Cardiac muscle cell (in vitro differentiated cells and primary cell): Measurements from ENCODE around the gene HOXA3. TPM values are rescaled to one million over a fixed set of nuclear protein-coding genes. Genes with fewer than 3 reads are reported as not detected.

Source experiments
- DNase-seq, 2 donors: peaks; one replicate each; pipeline versions ENCODE4 v3.0.0 to v3.0.0-alpha.2; 2010 to 2017; ENCODE audit warnings: low read depth in 1 of 2, low spot score in 1 of 2
- H3K27ac ChIP-seq: fragments of 200-600 bp; sonication (generic); 2 replicates; pipeline ENCODE4 v1.5.1; 2016
- H3K27me3 ChIP-seq: fragments of 200-600 bp; sonication (generic); 2 replicates; pipeline ENCODE4 v1.6.0; 2016; ENCODE audit warnings: control low read depth
- H3K36me3 ChIP-seq: fragments of 200-600 bp; sonication (generic); 2 replicates; pipeline ENCODE4 v1.5.1; 2016; ENCODE audit warnings: control low read depth
- H3K4me1 ChIP-seq: fragments of 200-600 bp; sonication (generic); 2 replicates; pipeline ENCODE4 v1.8.1; 2017; ENCODE audit warnings: low read depth, mild to moderate bottlenecking, mixed run types
- H3K4me3 ChIP-seq: fragments of 200-600 bp; sonication (generic); 2 replicates; pipeline ENCODE4 v1.5.1; 2016; ENCODE audit warnings: mild to moderate bottlenecking
- H3K9me3 ChIP-seq: fragments of 200-600 bp; sonication (generic); 2 replicates; pipeline ENCODE4 v1.5.1; 2017; ENCODE audit warnings: low read depth, mild to moderate bottlenecking, control low read depth
- CTCF ChIP-seq: IDR thresholded peaks from 2 replicates; pipeline ENCODE4 v1.5.1; 2012; ENCODE audit warnings: low read depth, mild to moderate bottlenecking, low read length
- polyA plus RNA-seq: library from polyadenylated mRNA; unstranded; fragments of >200 nt; fragmentation: Nextera tagmentation; extraction: Ambion mirVana; gene quantifications from 2 replicates; pipeline ENCODE4 v1.2.1, GENCODE V29; 2016
- total RNA-seq: library from RNA; depleted of rRNA; stranded (reverse); fragments of >200 nt; gene quantifications from 2 replicates; pipeline ENCODE4 v1.2.3, GENCODE V29; 2016

The HOXA3 gene
- total and polyA plus RNA-seq, 2 experiments from 2014 or later: 1.4 to 9.4 TPM

- TF ChIP-seq CTCF: no peak
- peaks cover 100% of the 10 kb centered on the region for H3K27me3 ChIP-seq
- no peak for DNase-seq
- no peaks in the 10 kb centered on the region for H3K9me3 ChIP-seq
- no peaks in the 10 kb centered on the region for H3K36me3 ChIP-seq
- H3K27ac ChIP-seq: no peak overlapping the region
- H3K4me3 ChIP-seq: no peak overlapping the region
- peaks cover 3% of the 10 kb centered on the region for H3K4me1 ChIP-seq
Measured at GRCh38 chr7:27166531-27167505, 14.4 kb upstream of the HOXA3 start.

- Histone ChIP-seq H3K36me3 (no peaks in the 10 kb centered on the region), H3K9me3 (no peaks in the 10 kb centered on the region), H3K4me3 (no peak overlapping the region), H3K27ac (no peak overlapping the region), H3K27me3 (peaks cover 100% of the 10 kb centered on the region), H3K4me1 (peaks cover 3% of the 10 kb centered on the region)
- no peak for DNase-seq
- no peak for TF ChIP-seq CTCF
Measured at GRCh38 chr7:27165996-27166530, 13.7 kb upstream of the HOXA3 start.

- Histone ChIP-seq H3K4me3 (no peak within 1 kb of the TSS), H3K4me1 (peaks cover 3% of the 10 kb centered on the region)
Measured at GRCh38 chr7:27165089-27165995, 13.0 kb upstream of the HOXA3 start, which contains the start of gene HOXA9. TSS of gene HOXA9 (minus strand) at chr7:27165537. CDS start at chr7:27165457, 80 bp downstream.

GRCh38 chr7:27164367-27165088 lies 12.1 kb upstream of the HOXA3 start:
- peaks cover 2% of the 10 kb centered on the region for H3K4me1 ChIP-seq
- no peaks in the 10 kb centered on the region for H3K9me3 ChIP-seq
- no peak overlapping the region for H3K27ac ChIP-seq
- H3K27me3 ChIP-seq: peaks cover 100% of the 10 kb centered on the region
- no peaks in the 10 kb centered on the region for H3K36me3 ChIP-seq
- no peak for TF ChIP-seq CTCF
- no peak for DNase-seq
- no peak overlapping the region for H3K4me3 ChIP-seq

More at GRCh38 chr7:27165089-27165995, 13.0 kb upstream of the HOXA3 start, which contains the start of gene HOXA9:
- no peaks in the 10 kb centered on the region for H3K36me3 ChIP-seq
- no peak for TF ChIP-seq CTCF
- no peak within 1 kb of the TSS for H3K27ac ChIP-seq
- H3K9me3 ChIP-seq: no peaks in the 10 kb centered on the region
- no peak for DNase-seq
- H3K27me3 ChIP-seq: peaks cover 100% of the 10 kb centered on the region

- no peak overlapping the region for H3K27ac ChIP-seq
- H3K4me3 ChIP-seq: no peak overlapping the region
- TF ChIP-seq CTCF: no peak
Measured at GRCh38 chr7:27164045-27164366, 11.6 kb upstream of the HOXA3 start.

More at GRCh38 chr7:27164045-27164366, 11.6 kb upstream of the HOXA3 start:
- Histone ChIP-seq H3K9me3 (no peaks in the 10 kb centered on the region), H3K27me3 (peaks cover 100% of the 10 kb centered on the region), H3K4me1 (no peaks in the 10 kb centered on the region), H3K36me3 (no peaks in the 10 kb centered on the region)
- no peak for DNase-seq
